ENCODE measurements around the gene DTNA.
A peak's percentile ranks its signal among the peaks of the same experiment; 100 is the strongest.

The DTNA gene

GRCh38 chr18:34923911-34924310 is 213.8 kb downstream of the DTNA start:
- Histone ChIP-seq H3K4me1 (ENCODE audit: insufficient read depth, poor library complexity, severe bottlenecking) (peaks cover under 1% of the 10 kb centered on the region), H3K4me3 (ENCODE audit: severe bottlenecking) (no peak overlapping the region), H3K9me3 (ENCODE audit: severe bottlenecking) (peaks cover 3% of the 10 kb centered on the region), H3K27ac (ENCODE audit: poor library complexity, severe bottlenecking) (no peak overlapping the region), H3K36me3 (ENCODE audit: low read depth) (no peaks in the 10 kb centered on the region), H3K27me3 (ENCODE audit: insufficient read depth, poor library complexity, severe bottlenecking) (no peaks in the 10 kb centered on the region)
- no peak for TF ChIP-seq CTCF (IDR thresholded peaks at IDR 0.05; ENCODE audit: poor library complexity, severe bottlenecking)
- no peak for DNase-seq (ENCODE audit: low spot score)
- no peak for ATAC-seq (ENCODE audit: low read depth)

GRCh38 chr18:34926683-34927082 is 216.6 kb downstream of the DTNA start:
- peaks cover 9% of the 10 kb centered on the region for H3K4me1 ChIP-seq (ENCODE audit: insufficient read depth, poor library complexity, severe bottlenecking)
- H3K27me3 ChIP-seq (ENCODE audit: insufficient read depth, poor library complexity, severe bottlenecking): no peaks in the 10 kb centered on the region
- no peak overlapping the region for H3K27ac ChIP-seq (ENCODE audit: poor library complexity, severe bottlenecking)
- H3K9me3 ChIP-seq (ENCODE audit: severe bottlenecking): peaks cover 1% of the 10 kb centered on the region
- DNase-seq (ENCODE audit: low spot score) (no peak), ATAC-seq (ENCODE audit: low read depth) (no peak)
- TF ChIP-seq CTCF (IDR thresholded peaks at IDR 0.05; ENCODE audit: poor library complexity, severe bottlenecking): no peak
- no peaks in the 10 kb centered on the region for H3K36me3 ChIP-seq (ENCODE audit: low read depth)
- H3K4me3 ChIP-seq (ENCODE audit: severe bottlenecking): no peak overlapping the region

- ATAC-seq (ENCODE audit: low read depth): no peak
- Histone ChIP-seq H3K9me3 (ENCODE audit: severe bottlenecking) (no peaks in the 10 kb centered on the region), H3K36me3 (ENCODE audit: low read depth) (no peaks in the 10 kb centered on the region), H3K27ac (ENCODE audit: poor library complexity, severe bottlenecking) (no peak overlapping the region), H3K4me3 (ENCODE audit: severe bottlenecking) (no peak overlapping the region), H3K4me1 (ENCODE audit: insufficient read depth, poor library complexity, severe bottlenecking) (peaks cover 9% of the 10 kb centered on the region), H3K27me3 (ENCODE audit: insufficient read depth, poor library complexity, severe bottlenecking) (no peaks in the 10 kb centered on the region)
- no peak for DNase-seq (ENCODE audit: low spot score)
- no peak for TF ChIP-seq CTCF (IDR thresholded peaks at IDR 0.05; ENCODE audit: poor library complexity, severe bottlenecking)
Measured at GRCh38 chr18:34928088-34928753, 218.1 kb downstream of the DTNA start.

- Histone ChIP-seq H3K4me3 (ENCODE audit: severe bottlenecking) (no peak overlapping the region), H3K9me3 (ENCODE audit: severe bottlenecking) (no peaks in the 10 kb centered on the region), H3K27me3 (ENCODE audit: insufficient read depth, poor library complexity, severe bottlenecking) (no peaks in the 10 kb centered on the region), H3K27ac (ENCODE audit: poor library complexity, severe bottlenecking) (no peak overlapping the region), H3K36me3 (ENCODE audit: low read depth) (no peaks in the 10 kb centered on the region), H3K4me1 (ENCODE audit: insufficient read depth, poor library complexity, severe bottlenecking) (peaks cover 9% of the 10 kb centered on the region)
- no peak for TF ChIP-seq CTCF (IDR thresholded peaks at IDR 0.05; ENCODE audit: poor library complexity, severe bottlenecking)
- no peak for DNase-seq (ENCODE audit: low spot score)
- no peak for ATAC-seq (ENCODE audit: low read depth)
Measured at GRCh38 chr18:34928754-34929335, 218.7 kb downstream of the DTNA start.

GRCh38 chr18:34929336-34929780 is 219.3 kb downstream of the DTNA start:
- DNase-seq (ENCODE audit: low spot score) (no peak), ATAC-seq (ENCODE audit: low read depth) (peak; percentile 41; the same call in 1 of the 3 replicates)
- Histone ChIP-seq H3K27me3 (ENCODE audit: insufficient read depth, poor library complexity, severe bottlenecking) (no peaks in the 10 kb centered on the region), H3K4me3 (ENCODE audit: severe bottlenecking) (no peak overlapping the region), H3K9me3 (ENCODE audit: severe bottlenecking) (no peaks in the 10 kb centered on the region), H3K36me3 (ENCODE audit: low read depth) (no peaks in the 10 kb centered on the region), H3K4me1 (ENCODE audit: insufficient read depth, poor library complexity, severe bottlenecking) (peaks cover 9% of the 10 kb centered on the region), H3K27ac (ENCODE audit: poor library complexity, severe bottlenecking) (no peak overlapping the region)
- TF ChIP-seq CTCF (IDR thresholded peaks at IDR 0.05; ENCODE audit: poor library complexity, severe bottlenecking): no peak
